Measurements from ENCODE around the gene SLC39A8.

Gene SLC39A8

DNA sequence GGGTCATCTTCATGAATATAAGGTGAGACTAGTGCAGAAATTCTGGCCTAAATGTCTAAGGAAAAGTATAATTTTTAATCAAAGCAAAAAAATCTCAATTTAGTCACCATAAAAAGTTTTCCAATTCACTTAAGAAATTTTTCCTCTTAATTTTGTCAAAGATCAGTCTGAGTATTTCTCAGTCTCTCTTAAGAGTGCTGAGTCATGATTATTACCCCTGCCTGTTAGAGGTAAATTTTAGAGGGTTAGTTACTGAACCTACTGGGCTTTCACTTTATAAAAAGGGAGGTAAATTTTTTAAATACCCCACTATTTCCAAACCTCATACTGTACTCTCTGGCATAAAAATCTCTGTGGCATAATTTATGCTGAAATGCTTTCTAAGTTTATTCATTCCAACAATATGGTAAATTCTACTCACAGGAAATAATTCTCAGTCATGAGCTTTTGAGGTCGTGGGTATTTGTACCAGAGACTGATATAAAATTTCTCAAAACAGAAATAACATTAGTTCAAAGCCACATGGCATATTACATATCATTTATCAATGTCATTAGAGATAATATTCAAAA lies 122.4 kb downstream of the SLC39A8 start:
- no peak for DNase-seq

DNA sequence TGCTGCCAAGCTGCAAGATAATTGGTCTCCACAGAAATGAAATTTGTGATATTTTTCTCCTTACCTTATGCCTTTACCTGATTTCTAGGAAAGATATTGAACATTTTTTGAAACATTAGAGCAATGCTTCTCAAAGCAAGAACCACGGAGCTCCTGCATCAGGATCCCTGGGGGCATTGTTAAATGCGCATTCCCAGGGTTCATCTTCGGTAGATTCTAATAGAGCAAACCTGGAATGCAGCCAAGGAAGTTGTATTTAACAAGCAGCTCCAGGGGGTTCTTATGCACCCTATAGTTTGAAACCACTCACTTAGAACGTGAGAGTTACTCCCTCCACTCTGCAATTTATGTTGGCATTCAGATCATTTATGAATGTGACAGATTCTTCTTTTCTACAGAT lies 126.2 kb downstream of the SLC39A8 start:
- peak; percentile 42 for DNase-seq

DNA sequence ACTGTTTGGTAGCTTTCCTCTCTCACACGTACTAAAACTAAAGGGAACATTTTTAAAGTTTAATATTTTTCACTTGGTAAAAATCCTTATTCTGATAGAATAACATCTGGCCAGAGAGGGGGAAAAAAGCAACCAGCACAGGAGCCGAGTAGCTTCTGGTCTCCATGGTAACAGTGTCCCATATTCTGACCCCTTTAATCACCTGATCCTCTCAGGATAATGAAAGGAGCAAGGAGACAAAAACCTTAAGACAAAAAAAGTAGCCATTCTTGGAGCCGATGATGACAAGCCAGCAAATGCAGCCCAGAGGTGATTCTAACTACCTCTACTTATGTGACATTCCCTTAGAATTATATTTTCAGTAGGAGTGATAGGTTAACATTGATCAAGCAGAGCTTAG lies 126.6 kb downstream of the SLC39A8 start:
- no peak for DNase-seq

DNA sequence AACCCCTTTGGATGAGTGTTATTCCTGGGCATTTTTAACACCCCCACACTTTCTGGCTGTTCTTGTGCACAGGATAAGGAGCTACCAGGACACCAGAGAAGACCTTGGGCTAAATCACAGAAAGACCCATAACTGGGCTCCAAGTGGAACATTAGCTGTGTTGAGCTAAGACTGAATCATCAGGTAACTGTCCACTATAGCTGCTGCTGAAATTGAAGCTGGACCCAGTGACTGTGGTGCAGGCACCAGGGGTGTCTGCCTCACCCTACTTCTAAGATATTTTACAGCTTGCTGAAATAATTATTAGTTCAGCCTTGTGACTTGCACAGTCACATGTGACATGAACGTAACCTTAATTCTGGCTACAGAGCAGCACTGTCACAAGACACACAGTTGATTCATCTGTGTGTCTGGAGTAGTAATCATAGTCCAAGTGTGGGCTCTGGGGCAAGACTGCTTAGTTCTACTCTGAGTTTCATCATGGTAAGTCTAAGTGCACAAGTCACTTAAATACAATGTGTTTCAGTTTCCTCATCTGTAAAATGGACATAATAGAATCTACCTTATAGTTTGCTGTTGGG lies 127.4 kb downstream of the SLC39A8 start:
- DNase-seq, result no peak

DNA sequence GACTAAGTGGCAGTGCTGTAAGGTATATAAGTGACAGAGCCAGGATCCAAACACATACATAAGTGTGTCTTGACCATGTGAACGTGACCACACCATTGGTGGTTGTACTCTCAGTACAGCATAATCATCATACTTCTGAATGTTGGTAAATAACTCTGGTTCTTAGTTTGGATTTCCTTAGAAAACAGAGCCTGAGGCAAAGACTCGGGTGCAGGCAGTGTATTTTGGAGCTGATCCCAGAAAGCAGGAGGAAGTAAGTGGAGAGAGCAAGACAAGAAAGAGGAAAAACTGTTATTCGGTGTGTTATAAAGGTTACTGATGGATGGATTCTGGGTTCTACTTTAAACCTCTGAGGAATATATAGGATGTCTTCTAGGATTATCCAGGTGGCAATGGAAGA lies 127.9 kb downstream of the SLC39A8 start:
- DNase-seq, result no peak

DNA sequence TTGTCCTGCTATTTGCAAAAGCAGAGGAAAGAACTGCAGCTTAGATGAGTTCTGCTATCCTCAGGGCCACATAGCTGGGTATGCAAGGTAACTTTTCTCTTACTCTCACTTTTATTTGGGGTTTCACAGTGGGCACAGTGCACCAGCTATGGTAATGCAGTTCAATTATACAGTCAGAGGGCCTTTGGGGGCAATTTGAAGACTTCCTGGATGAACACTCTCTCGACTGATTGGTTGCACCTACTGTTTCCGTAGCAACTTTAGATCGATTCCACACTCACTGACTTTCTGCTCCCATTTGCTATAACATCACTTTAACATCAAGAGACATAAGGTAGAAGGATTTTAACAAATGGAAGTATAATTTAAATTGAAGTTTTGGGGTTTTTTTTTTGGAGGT lies 128.6 kb downstream of the SLC39A8 start:
- DNase-seq, result no peak

DNA sequence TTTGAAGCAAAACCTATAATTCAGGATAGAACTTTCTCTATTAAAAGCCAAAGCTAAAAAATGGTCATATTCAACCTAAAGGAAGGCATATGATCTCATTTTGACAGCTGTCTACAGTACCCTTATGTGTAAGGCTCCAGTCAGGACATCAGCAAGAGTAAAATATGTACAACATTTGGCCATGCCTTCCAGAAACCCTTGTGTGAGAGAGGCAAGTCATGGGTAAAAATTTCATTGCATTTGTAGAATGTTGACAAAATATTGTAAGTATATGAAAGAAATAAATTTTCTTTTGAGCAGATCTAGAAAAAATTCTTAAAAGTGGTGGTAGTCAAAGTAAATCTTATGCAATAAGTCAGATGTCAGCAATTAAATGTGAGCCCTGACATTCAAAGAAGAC lies 132.3 kb downstream of the SLC39A8 start:
- DNase-seq, result no peak
